ENCODE results near the gene CNTNAP2.

GRCh38 chr7:147193476-147193875 is 1076.9 kb downstream of the CNTNAP2 start:
- TF ChIP-seq MAX (IDR thresholded peaks at IDR 0.05) (no peak), ZNF83 (CRISPR knock-in tag; IDR thresholded peaks at IDR 0.05; ENCODE audit: borderline replicate concordance) (no peak), RNF2 (conservative IDR thresholded peaks at IDR 0.05; ENCODE audit: low read depth) (no peak), POLR2A (IDR thresholded peaks at IDR 0.05; ENCODE audit: insufficient read depth in 1 of 2, low read depth in 2 of 2, low read length in 2 of 2) (no peak), NCOR1 (IDR thresholded peaks at IDR 0.05; ENCODE audit: borderline replicate concordance, low read length) (no peak), ZNF704 (CRISPR knock-in tag; IDR thresholded peaks at IDR 0.05; ENCODE audit: borderline replicate concordance) (no peak)
